ENCODE results near the gene WDR86.

GRCh38 chr7:151342102-151342646, 67.7 kb downstream of the WDR86 start:
- TF ChIP-seq RAD21 (conservative IDR thresholded peaks at IDR 0.05 in 1 of 2, IDR thresholded peaks at IDR 0.05 in 1 of 2) (no peak), CTCF (IDR thresholded peaks at IDR 0.05) (no peak), POLR2A (IDR thresholded peaks at IDR 0.05; ENCODE audit: low read length) (no peak), JUN (IDR thresholded peaks at IDR 0.05) (no peak), CHD4 (IDR thresholded peaks at IDR 0.05; ENCODE audit: borderline replicate concordance) (no peak), MAFK (IDR thresholded peaks at IDR 0.05; ENCODE audit: partially characterized antibody) (no peak), SMC3 (IDR thresholded peaks at IDR 0.05) (no peak), REST (IDR thresholded peaks at IDR 0.05) (no peak), ATOH8 (CRISPR knock-in tag; IDR thresholded peaks at IDR 0.05; ENCODE audit: low read depth) (no peak), HDAC2 (IDR thresholded peaks at IDR 0.05) (no peak)

Data from A549 (cell line).